Stimulated activated CD8-positive, alpha-beta memory T cell treated with anti-CD3 and anti-CD28 coated beads, Interleukin-7, amount 100 ng/mL, for 48 hours (primary cell): ENCODE results near the gene AKAP6.

Experiments
- DNase-seq, 2 donors: peaks; one replicate each; pipeline ENCODE4 v3.0.0-alpha.2; 2020; ENCODE audit warnings: low read depth in 1 of 2; ENCODE audit errors: extremely low read depth in 1 of 2

The AKAP6 gene

GRCh38 chr14:32694795-32695449 is 365.8 kb downstream of the AKAP6 start:
- no peak for DNase-seq

DNA sequence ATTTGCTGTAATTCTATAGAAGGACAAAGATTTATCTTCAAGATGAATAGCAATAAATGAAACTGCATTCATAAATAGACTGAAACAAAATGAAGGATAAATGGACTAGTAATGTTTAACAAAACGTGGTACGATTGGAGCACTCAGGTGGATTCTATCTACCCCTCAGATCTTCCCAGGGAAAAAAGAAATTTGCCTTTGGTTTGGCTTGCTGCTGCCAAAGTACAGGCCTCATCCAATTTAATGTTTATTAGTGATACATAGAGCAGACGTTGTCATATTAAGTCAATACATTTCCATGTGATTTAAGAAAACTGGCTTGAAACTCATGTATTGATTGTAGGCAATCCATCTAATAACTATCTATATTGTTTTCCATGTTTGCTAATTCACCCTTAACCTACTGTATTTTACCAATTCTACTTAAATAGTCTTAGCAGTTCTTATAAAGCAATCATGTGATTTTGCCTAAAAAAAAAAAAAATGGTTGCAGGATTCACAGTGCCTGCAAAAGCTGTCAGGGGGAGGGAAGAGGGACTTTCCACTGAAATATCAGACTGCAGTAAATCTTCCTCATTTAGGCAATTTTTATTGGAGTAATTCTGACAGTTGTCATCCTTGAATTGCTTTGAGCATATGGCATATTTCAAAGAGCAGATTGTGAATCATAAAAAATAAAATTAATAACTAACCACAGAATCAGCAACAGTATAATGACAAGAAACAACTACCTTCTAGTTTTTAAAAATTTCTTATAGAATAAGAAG is 367.4 kb downstream of the AKAP6 start:
- no peak for DNase-seq

GRCh38 chr14:32697114-32697513 is 368.0 kb downstream of the AKAP6 start:
- no peak for DNase-seq

DNA sequence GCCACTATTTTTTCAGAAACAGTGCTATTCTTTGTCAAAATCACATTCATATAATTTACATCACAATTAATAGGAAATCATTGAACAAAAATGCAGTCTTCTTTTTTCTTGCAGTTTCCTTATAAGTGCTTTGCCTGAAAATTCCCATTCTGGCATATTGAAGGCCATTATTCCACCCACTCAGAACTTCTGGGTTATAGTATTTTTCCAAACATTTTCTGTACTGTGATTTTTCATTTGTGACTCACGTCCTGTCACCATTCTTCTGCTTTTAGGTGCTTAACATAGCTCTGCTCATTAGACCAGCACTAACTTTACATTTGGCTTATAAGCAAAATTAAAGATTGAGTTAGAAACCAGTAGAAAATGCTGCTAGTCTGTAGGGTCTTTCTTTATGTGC is 368.6 kb downstream of the AKAP6 start:
- no peak for DNase-seq

DNA sequence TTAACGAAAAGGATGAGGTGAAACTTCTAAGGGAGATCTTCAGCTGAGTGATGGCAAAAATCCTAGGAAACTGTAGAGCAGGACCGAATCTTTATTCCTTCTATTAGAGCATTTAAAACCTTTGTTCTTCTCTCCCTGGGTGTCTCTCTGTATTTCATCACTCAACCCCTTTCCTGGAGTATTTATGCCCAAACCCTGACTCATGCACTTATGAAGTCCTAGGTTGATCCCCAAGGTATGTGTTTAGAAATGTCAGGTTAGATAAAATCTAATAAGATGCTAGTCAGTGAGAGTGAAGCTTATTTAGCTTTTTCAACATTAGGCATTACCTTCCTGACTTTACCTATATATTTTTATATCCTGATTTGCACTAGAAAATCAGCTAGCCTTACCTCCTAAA is 369.7 kb downstream of the AKAP6 start:
- DNase-seq: no peak

- no peak for DNase-seq
Measured at GRCh38 chr14:32701475-32701874, 372.4 kb downstream of the AKAP6 start.

DNA sequence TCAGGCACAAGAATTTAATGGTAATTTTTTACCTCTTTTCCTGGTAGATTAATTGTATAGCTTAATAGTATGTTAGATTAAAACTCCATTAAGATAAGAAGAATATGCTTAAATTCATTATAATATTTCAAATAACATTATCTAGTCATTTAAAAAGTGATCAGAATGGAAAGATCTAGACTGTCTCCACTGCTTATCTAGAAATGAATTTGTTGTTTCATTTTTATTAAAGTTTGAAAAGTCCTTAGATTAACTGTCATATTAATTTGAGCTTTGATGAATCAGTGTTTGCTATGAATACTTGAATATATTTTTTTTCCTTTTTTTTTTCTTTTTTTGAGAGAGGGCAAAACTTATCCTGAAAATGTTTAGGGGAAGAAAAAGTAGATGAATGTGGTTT is 373.0 kb downstream of the AKAP6 start:
- DNase-seq: no peak

DNA sequence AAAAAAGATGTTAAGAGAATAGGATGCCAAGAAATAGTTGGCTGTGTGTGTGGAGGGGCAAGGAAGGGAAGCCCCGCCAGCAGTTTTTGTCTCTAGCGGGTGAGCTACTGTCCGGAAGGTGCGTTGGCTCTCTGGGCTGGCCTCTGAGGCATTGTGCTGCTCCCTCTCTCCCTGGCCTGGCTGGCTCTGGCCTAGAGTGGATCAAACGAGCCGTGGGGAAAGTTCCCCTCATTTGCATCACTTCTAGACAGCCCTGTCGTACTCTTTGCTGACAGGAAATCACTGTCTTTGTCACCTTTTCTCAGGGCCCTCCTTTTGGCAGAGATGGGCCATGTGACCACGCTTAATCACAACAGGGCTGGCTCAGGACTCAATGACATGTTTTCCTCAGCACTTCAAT is 373.5 kb downstream of the AKAP6 start:
- no peak for DNase-seq

DNA sequence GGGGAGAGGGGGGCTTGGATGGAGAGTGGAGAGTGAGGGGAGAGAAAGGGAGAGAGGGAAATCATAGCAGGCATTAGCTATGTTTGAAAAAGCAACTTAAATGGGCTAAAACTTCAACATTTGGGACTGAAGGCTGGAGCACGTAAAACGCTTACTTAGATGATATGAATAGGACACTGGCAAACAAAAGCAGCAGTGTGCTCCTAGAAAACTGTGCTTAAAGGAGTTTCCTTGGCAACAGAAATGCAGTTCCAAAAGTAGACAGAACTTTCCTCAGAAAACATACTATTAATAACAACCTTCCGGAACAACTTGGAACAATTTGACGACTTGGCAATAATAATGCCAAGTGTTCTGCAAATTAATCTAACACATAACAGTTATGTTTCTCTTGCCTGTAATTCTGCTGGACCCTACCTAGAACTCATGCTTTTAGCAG is 374.1 kb downstream of the AKAP6 start:
- no peak for DNase-seq

GRCh38 chr14:32706721-32707519 is 377.8 kb downstream of the AKAP6 start:
- DNase-seq: no peak

DNA sequence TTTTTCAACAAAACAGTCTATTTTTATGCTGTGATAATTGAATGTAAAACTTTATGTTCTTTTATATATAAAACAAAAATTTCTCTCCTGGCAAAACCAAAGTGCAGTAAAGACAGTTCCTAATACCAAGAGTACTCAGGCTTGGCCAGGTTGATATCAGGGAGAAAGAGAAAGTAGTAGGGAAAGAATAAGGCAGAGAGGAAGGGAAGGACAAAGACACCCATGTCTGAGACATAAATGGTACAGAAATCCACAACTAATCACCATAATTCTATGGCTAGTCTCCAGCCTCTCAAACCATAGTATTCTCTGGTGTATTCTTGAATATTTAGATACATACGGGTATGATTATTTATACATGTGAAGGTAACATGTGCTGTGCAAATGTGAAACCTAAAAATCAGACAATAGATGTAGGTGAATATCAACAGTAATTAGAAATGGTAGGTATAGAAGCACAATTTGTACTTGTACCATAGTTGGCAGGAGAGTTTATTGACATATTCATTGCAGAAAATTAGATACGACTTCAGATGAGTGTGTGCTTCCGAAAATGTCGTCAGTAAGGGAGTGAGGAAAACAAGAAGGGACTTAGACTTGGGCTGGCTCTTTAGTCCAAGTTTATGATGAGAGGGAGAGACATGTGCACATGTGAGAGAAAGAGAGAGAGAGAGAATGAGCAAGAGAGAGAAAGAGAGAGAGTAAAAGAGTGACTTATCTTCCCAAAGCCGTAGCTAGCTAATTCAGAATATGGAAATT is 378.8 kb downstream of the AKAP6 start:
- DNase-seq: no peak

GRCh38 chr14:32709027-32709426 is 379.9 kb downstream of the AKAP6 start:
- no peak for DNase-seq

DNA sequence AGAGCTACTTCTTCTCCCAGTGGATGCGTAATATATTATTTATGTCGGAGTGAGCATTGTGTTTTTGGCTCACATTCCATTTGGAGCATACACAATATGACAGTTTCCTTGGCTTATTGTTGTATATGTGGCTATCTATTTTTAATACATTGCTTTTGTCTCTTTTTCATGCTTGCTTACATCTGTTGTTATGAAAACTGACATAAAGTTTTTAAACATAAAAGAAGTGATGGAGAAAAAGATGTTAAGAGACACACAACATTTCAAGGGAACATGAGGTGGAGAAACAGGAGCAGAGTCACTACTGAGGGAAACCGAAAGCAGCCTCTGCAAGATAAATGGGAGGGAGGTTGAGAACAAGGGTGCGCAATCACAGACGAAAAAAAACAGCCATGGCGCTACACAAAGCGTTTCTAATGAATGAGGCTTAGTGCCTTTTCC is 381.2 kb downstream of the AKAP6 start:
- no peak for DNase-seq

DNA sequence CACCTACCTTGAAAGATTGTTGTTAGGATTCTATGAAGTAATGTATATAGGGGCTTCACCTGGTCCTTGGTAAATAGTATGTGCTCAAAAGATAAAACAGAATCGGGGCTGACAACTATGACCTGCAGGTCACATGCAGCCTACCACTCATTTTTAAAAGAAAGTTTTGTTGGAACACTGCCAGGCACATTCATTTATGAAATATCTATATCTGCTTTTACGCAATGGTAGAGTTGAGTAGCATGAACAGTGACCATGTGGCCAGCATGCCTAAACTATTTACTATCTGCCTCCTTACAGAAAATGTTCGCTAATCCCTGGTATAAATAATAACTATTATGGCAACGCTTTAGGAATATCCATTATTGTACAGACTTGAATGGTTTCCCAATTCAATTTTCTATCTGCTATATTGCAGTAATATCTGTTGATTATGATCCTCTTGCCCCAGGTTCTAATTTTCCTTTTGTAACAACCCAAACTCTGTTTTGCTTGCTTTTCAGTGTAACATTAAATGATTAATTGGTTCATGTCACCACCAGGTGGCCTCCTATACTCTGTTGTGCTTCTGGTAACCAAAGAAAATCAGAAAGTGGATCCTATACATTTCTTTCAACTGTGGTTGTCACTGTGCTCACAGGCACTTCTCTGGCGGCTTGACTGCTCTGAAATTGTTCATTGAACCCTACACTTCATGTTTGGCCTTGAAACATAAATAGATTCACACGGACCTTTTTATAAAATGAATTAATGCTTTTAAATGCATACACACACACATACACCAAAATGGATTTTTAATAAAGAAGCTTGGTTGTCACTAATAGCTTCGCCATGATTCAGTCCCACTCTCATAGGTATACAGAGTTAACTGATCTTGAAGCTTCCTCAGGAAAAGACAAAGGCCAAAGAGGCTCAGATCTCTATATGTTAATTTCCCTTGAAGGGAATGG is 381.9 kb downstream of the AKAP6 start:
- DNase-seq: no peak

- DNase-seq: no peak
Measured at GRCh38 chr14:32713856-32714255, 384.8 kb downstream of the AKAP6 start.

DNA sequence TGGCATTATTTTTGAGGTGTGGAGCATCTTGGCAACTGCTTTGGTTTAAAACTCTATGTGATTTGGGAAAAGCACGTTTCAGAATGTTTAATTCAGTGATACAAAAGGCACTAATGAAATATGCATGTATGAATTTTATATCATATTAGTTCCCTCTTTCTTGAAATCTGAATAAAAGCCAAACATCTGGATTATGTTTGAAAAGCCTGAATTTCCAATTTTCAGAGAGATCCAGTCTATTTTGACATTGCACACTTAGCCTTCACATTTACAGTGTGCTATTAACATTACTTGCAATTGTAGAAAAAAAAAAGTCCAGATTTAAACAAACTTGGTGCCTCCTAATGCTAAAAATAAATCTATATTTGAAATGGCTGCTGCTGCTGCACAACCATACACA is 390.5 kb downstream of the AKAP6 start:
- DNase-seq: no peak

GRCh38 chr14:32720927-32721326 is 391.8 kb downstream of the AKAP6 start:
- no peak for DNase-seq

DNA sequence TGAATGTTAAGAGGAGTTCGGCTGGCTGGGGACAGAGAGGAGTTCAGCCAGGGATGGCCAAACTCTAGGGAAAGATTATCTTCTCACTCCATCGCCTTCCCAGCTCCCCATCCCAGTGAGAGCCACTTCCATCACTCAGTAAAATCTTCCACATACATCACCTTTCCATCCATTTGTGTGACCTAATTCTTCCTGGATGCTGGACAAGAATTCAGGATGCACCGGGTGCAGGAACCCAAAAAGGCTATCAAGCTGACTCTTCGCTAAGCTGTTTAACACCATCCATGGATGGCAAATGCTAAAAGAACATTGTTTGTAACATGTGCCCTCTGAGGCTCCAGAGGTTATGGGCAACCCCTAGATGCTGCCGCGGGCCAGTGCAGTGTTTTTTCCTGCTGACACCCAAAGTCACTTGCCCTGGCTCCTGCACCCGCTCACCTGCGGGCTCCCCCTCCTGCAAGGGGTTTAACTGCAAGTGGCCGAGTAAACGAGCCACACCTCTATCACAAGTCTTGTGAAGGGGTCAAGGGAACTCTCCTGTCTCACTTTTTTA is 393.6 kb downstream of the AKAP6 start:
- no peak for DNase-seq

GRCh38 chr14:32724867-32725471 is 395.9 kb downstream of the AKAP6 start:
- DNase-seq: no peak
